Lower leg skin (tissue), 4 donors: Measurements from ENCODE around the gene COQ4. TPM values are rescaled to one million over a fixed set of nuclear protein-coding genes. Genes with fewer than 3 reads are reported as not detected.
"Not testable (repeated sequence)": the region's sequence is repeated elsewhere in the genome, so short reads cannot be mapped to it uniquely, and the experiment has no call there.

Experiments
- DNase-seq, 2 donors: peaks; one replicate each; pipeline ENCODE4 v3.0.0-alpha.2; 2019; ENCODE audit warnings: low spot score in 2 of 2
- H3K4me3 ChIP-seq: fragments of 200-600 bp; sonication (generic); 2 replicates; pipeline ENCODE4 v1.5.1; 2017; ENCODE audit warnings: mild to moderate bottlenecking, low read depth; ENCODE audit not compliant: poor library complexity, severe bottlenecking
- POLR2A ChIP-seq, 2 donors: fragments of 450-650 bp; IDR thresholded peaks; one replicate each; pipeline ENCODE4 v1.6.1; 2016 to 2017; ENCODE audit warnings: antibody characterized with exemption in 2 of 2, mild to moderate bottlenecking in 1 of 2, moderate library complexity in 1 of 2
- WGBS, 2 donors: methylation state at CpG; one replicate each; pipeline ENCODE4 v1.1.5; 2018; 5-methylcytosine and 5-hydroxymethylcytosine counted together
- intact Hi-C: fragments of 100-400 bp; cut with DNase I; formaldehyde crosslinking; loops from one replicate; pipeline ENCODE4 v1.15.0; 2023; ENCODE audit warnings: low total_unique reads
- total RNA-seq, 4 donors: library from RNA; depleted of rRNA; stranded (reverse); fragments of >200 nt; gene quantifications; one replicate each; pipeline ENCODE4 v1.1.0, GENCODE V29; 2016
- TF ChIP-seq, protein P1 (sequence below), 3 donors: fragments of 450-650 bp; IDR thresholded peaks; one replicate each; pipeline ENCODE4 v1.5.1; 2016; ENCODE audit warnings: antibody characterized with exemption in 3 of 3, mild to moderate bottlenecking in 3 of 3, moderate library complexity in 2 of 3

COQ4 gene
- total RNA-seq, 4 donors from 2014 or later, result 80.4 to 120 (median 99.4) TPM

DNA sequence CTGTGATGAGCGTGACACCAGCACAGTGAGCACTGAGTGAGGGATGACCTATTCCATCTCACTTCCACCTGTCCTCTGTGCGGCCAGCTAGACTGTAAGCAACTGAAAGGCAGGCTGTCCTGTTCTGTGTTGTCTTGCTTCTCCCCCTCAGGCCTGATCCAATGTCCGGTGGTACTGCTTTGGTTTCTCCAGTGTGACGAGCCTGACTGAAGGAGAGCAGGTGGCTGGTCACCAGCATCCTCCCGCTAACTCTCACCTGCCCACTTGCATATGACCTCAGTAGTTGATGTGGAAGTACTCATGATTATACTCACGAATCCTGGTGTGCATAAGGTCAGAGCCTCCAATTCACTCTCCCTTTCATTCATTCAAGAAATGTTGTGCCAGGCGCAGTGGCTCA is 15.3 kb downstream of the COQ4 start:
- 95% methylated on average over 7 of the region's 7 CpGs for WGBS, 2 donors
- no peak for TF ChIP-seq POLR2A (IDR thresholded peaks at IDR 0.05)
- TF ChIP-seq, protein P1, sequence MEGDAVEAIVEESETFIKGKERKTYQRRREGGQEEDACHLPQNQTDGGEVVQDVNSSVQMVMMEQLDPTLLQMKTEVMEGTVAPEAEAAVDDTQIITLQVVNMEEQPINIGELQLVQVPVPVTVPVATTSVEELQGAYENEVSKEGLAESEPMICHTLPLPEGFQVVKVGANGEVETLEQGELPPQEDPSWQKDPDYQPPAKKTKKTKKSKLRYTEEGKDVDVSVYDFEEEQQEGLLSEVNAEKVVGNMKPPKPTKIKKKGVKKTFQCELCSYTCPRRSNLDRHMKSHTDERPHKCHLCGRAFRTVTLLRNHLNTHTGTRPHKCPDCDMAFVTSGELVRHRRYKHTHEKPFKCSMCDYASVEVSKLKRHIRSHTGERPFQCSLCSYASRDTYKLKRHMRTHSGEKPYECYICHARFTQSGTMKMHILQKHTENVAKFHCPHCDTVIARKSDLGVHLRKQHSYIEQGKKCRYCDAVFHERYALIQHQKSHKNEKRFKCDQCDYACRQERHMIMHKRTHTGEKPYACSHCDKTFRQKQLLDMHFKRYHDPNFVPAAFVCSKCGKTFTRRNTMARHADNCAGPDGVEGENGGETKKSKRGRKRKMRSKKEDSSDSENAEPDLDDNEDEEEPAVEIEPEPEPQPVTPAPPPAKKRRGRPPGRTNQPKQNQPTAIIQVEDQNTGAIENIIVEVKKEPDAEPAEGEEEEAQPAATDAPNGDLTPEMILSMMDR (IDR thresholded peaks at IDR 0.05), result no peak
- intact Hi-C loops, result no loop called here
- H3K4me3 ChIP-seq, result no peak overlapping the region
- DNase-seq, result no peak

DNA sequence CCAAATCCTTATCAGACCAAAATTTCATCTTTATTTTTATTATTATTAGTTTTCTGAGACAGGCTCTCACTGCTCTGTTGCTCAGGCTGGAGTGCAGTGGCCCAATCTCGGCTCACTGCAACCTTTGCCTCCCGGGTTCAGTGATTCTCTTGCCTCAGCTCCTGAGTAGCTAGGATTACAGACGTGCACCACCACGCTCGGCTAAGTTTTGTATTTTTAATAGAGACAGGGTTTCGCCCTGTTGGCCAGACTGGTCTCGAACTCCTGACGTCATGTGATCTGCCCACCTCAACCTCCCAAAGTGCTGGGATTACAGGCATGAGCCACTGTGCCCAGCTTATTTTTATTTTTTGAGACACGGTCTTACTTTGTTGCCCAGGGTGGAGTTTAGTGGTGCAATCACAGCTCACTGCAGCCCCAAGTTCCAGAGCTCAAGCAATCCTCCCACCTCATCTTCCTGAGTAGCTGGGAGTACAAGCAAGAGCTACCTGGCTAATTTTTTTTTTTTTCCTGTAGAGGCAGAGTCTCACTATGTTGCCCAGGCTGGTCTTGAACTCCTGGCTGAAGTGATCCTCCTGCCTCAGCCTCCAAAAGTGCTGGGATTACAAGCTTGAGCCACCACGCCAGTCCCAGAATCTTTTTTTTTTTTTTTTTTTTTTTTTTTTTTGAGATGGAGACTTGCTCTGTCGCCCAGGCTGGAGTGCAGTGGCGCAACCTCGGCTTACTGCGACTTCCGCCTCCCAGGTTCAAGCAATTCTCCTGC is 16.4 kb downstream of the COQ4 start:
- DNase-seq, intact Hi-C loops, H3K4me3 ChIP-seq: not testable (repeated sequence)
- 94 to 95% methylated on average over 15 of the region's 15 CpGs for WGBS, 2 donors

DNA sequence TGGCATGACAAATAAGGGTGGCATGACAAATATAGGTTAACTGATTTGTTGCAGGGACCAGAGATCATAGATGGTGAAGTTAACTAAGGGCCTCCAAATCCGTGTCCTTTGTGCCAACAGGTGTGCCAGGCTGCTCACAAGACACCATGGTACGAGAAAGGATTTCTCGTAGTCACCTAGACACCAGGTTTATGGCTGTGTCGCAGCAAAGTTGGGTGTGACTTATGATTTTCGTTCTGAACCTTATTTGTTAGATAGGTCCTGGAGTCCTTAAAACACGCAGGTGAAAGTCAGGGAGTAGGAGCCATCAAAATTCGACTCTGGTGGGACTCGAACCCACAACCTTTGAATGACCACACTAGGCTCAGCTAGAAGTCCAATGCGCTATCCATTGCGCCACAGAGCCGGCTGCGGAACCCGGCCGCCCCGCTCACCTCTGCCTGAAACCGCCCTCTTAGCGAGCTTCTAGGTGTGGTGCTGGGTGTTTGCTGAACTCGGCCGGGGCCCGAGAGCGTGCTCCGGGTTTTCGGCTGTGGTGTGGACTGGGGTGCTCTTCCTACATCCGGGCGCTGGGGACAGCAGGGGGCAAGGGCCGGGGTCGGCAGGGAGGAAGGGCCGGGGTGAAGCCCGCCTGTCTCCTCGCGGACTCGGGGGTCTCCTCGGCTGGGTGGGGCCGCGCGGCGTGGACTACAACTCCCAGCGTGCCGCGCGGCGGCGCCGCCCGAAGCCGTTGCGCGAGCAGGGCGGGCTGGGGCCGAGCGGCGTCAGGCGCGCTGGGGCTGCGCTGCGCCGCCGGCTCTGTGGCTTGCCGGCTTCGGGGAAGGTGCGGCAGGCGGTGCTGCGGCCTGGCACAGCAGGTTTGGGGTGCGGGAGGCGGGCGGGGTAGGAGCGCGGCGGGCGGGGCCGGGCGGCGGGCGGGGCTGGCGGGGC is 17.4 kb downstream of the COQ4 start, which contains the start of gene SLC27A4:
Gene SLC27A4 (plus strand): TSS at position 767 of the 930 bp plus-strand sequence. CDS start 2,606 bp downstream, outside the sequence.
- TF ChIP-seq, protein P1 (IDR thresholded peaks at IDR 0.05), result no peak
- no peak for TF ChIP-seq POLR2A (IDR thresholded peaks at IDR 0.05)
- intact Hi-C loops, result loop anchor here (5.0 kb wide), 1 partner anchor 53 kb away; no protein-coding TSS in a partner anchor
- WGBS, 2 donors, result 8 to 31% methylated on average over 11 to 35 of the region's 75 CpGs
- peak within 1 kb of the TSS; percentile 58 for H3K4me3 ChIP-seq
- DNase-seq, result peak; percentile 48 to 90

DNA sequence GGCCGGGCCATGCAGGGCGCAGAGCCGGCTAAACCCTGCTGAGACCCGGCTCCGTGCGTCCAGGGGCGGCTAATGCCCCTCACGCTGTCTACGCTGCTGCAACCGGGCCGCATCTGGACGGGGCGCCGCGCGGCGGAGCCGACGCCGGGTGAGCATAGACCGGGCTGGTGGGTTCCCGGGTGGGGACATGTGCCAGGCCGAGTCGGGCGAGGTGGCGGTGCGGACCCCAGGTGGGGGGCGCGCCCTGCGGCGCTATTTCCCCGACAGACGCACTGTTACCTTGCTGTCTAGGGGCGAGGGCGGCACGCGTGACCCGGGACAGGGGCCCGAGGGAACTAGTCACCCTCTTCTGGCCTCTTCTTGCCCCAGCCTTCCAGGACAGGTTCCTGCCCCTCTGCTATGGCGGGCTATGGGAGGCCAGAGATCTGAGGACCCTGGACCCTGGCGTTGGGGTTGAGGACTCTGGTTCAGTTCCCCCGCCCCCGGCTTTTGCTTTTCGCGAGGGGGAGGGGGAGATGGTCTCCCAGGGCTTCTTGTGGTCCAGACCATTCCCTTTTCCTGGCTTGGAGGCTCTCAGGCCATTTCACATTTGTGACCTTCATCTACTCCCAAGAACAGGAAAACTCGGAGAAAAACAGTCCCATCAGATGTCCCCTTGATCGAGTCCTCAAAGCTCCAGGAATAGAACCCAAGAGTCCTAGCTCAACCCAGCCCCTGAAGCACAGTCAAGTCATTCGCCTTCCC is 18.2 kb downstream of the COQ4 start:
- WGBS, 2 donors, result 0 to 2% methylated on average over 13 to 34 of the region's 48 CpGs
- H3K4me3 ChIP-seq, result peak overlapping the region; percentile 58
- TF ChIP-seq, protein P1 (IDR thresholded peaks at IDR 0.05), result no peak
- TF ChIP-seq POLR2A (IDR thresholded peaks at IDR 0.05), result no peak
- intact Hi-C loops, result loop anchor here (5.0 kb wide), 1 partner anchor 54 kb away; no protein-coding TSS in a partner anchor
- no peak for DNase-seq

DNA sequence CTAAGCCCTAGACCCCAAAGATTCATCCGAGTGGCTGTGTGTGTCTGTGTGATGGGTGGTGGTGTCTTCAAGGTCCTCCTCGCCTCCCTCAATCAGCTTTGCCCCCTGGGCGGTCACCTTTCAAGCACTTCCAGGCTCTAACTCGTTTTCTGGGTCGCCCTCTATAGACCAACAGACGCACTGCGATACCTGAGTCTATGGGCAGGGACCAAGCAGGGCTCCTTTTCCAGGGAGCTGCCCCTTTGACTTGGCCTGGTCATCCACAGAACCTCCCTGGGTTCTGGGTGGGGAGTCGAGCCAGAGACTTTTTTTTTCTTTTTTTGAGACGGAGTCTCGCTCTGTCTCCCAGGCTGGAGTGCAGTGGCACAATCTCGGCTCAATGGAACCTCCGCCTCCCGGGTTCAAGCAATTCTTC is 18.8 kb downstream of the COQ4 start:
- intact Hi-C loops, result loop anchor here (5.0 kb wide), 1 partner anchor 54 kb away; no protein-coding TSS in a partner anchor
- TF ChIP-seq POLR2A (IDR thresholded peaks at IDR 0.05), result no peak
- TF ChIP-seq, protein P1 (IDR thresholded peaks at IDR 0.05), result no peak
- peak; percentile 56 to 89 for DNase-seq
- H3K4me3 ChIP-seq, result peak overlapping the region; percentile 58
- WGBS, 2 donors, result 30% methylated on average over 13 of the region's 13 CpGs
